WTC11 (cell line): ENCODE measurements around the gene DNASE1L2.

Source experiments
- CREB1 ChIP-seq: sonication (generic); formaldehyde crosslinking; IDR thresholded peaks from 2 replicates; pipeline ENCODE4 v1.8.0; 2023; ENCODE audit warnings: mild to moderate bottlenecking, missing genetic modification reagents
- GTF2I ChIP-seq: fragments of 250-450 bp; sonication (Bioruptor Pico); conservative IDR thresholded peaks from 2 replicates; pipeline ENCODE4 v1.4.0; 2021; ENCODE audit warnings: mild to moderate bottlenecking
- IRF2 ChIP-seq: sonication (generic); formaldehyde crosslinking; IDR thresholded peaks from 2 replicates; pipeline ENCODE4 v1.8.0; 2022; ENCODE audit warnings: low read depth, missing genetic modification reagents, borderline replicate concordance
- ZNF121 ChIP-seq: sonication (generic); formaldehyde crosslinking; IDR thresholded peaks from 2 replicates; pipeline ENCODE4 v1.8.0; 2023; ENCODE audit warnings: missing genetic modification reagents
- TF ChIP-seq, protein P1 (sequence below): sonication (generic); formaldehyde crosslinking; conservative IDR thresholded peaks from 2 replicates; pipeline ENCODE4 v1.8.1; 2023; ENCODE audit warnings: mild to moderate bottlenecking, low read depth, missing genetic modification reagents, moderate library complexity
- TF ChIP-seq, protein P2 (sequence below): fragments of 200-600 bp; IDR thresholded peaks from 2 replicates; pipeline ENCODE4 v1.8.0; 2022; ENCODE audit warnings: antibody characterized with exemption

DNA sequence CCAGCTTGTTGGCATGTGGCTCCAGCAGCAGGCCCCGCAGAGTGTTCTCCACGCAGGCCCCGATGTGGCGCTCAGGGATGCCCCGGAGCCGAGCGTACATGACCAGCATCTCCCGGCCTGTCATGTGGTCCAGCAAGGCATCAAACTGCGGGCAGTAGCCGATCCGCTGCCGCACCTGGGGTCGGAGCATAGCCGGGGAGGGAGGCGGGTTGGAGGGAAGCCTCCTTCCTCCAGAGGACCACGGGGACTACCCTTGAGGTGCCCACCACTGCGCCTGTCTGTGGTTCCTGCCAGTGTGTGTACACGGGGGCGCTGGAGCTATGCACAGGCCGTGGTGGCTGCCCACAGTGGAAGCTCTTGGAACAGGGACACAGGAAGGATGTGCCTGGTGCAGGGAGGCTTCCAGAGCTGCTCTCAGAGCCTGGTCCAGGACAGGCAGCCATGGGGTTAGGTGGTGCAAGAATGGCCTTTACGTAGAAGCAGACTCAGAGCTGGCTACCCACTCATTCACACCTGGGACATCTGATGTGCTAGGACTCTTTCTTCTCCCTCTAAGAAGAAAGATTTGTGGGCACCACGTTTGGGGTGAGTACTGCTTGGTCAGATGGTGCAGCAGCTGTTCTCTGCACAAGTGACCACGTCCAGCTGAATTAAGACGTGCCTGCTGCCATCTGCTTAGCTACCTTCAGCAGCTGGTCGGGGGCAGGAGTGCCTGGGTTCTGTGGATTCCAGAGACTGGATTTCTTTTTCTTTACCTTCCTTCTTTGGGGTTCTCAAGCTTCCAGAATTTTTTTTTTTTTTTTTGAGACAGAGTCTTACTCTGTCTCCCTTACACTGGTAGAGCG, 42.9 kb downstream of the DNASE1L2 start:
- TF ChIP-seq, protein P1, sequence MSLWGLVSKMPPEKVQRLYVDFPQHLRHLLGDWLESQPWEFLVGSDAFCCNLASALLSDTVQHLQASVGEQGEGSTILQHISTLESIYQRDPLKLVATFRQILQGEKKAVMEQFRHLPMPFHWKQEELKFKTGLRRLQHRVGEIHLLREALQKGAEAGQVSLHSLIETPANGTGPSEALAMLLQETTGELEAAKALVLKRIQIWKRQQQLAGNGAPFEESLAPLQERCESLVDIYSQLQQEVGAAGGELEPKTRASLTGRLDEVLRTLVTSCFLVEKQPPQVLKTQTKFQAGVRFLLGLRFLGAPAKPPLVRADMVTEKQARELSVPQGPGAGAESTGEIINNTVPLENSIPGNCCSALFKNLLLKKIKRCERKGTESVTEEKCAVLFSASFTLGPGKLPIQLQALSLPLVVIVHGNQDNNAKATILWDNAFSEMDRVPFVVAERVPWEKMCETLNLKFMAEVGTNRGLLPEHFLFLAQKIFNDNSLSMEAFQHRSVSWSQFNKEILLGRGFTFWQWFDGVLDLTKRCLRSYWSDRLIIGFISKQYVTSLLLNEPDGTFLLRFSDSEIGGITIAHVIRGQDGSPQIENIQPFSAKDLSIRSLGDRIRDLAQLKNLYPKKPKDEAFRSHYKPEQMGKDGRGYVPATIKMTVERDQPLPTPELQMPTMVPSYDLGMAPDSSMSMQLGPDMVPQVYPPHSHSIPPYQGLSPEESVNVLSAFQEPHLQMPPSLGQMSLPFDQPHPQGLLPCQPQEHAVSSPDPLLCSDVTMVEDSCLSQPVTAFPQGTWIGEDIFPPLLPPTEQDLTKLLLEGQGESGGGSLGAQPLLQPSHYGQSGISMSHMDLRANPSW (CRISPR knock-in tag) = no peak
- TF ChIP-seq GTF2I (no peak), ZNF121 (CRISPR knock-in tag) (no peak), IRF2 (CRISPR knock-in tag) (no peak), CREB1 (no peak)
- TF ChIP-seq, protein P2, sequence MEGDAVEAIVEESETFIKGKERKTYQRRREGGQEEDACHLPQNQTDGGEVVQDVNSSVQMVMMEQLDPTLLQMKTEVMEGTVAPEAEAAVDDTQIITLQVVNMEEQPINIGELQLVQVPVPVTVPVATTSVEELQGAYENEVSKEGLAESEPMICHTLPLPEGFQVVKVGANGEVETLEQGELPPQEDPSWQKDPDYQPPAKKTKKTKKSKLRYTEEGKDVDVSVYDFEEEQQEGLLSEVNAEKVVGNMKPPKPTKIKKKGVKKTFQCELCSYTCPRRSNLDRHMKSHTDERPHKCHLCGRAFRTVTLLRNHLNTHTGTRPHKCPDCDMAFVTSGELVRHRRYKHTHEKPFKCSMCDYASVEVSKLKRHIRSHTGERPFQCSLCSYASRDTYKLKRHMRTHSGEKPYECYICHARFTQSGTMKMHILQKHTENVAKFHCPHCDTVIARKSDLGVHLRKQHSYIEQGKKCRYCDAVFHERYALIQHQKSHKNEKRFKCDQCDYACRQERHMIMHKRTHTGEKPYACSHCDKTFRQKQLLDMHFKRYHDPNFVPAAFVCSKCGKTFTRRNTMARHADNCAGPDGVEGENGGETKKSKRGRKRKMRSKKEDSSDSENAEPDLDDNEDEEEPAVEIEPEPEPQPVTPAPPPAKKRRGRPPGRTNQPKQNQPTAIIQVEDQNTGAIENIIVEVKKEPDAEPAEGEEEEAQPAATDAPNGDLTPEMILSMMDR = no peak
